DOHH2 (cell line): ENCODE measurements around the gene TFIP11.

Source experiments
- H3F3A ChIP-seq: fragments of 200-600 bp; sonication (generic), shearing (Covaris generic); 2 replicates; pipeline ENCODE4 v1.6.0; 2016; ENCODE audit warnings: antibody characterized with exemption, mild to moderate bottlenecking; ENCODE audit not compliant: control insufficient read depth, insufficient read depth
- H3K27ac ChIP-seq: fragments of 200-600 bp; sonication (generic); 2 replicates; pipeline ENCODE4 v1.5.1; 2014; ENCODE audit warnings: low read depth, mild to moderate bottlenecking, low read length, moderate library complexity
- H3K27me3 ChIP-seq: fragments of 200-600 bp; sonication (generic); 2 replicates; pipeline ENCODE4 v1.6.1; 2014; ENCODE audit warnings: mild to moderate bottlenecking, low read length, mixed read lengths; ENCODE audit not compliant: control insufficient read depth
- H3K36me3 ChIP-seq: fragments of 200-600 bp; sonication (generic); 2 replicates; pipeline ENCODE4 v1.6.1; 2014; ENCODE audit warnings: mild to moderate bottlenecking, low read length, moderate library complexity, mixed read lengths; ENCODE audit not compliant: control insufficient read depth
- H3K4me1 ChIP-seq: fragments of 200-600 bp; sonication (generic); 2 replicates; pipeline ENCODE4 v1.6.1; 2014; ENCODE audit warnings: mild to moderate bottlenecking, low read length, mixed read lengths; ENCODE audit not compliant: control insufficient read depth
- H3K4me2 ChIP-seq: fragments of 200-600 bp; sonication (generic); 2 replicates; pipeline ENCODE4 v1.6.0; 2014; ENCODE audit warnings: mild to moderate bottlenecking, low read length, moderate library complexity
- H3K4me3 ChIP-seq: fragments of 200-600 bp; sonication (generic); 2 replicates; pipeline ENCODE4 v1.5.1; 2014; ENCODE audit warnings: mild to moderate bottlenecking, low read length, mixed read lengths
- H3K79me2 ChIP-seq: fragments of 200-600 bp; sonication (generic); 2 replicates; pipeline ENCODE4 v1.6.1; 2014; ENCODE audit warnings: mild to moderate bottlenecking, low read length, mixed read lengths; ENCODE audit not compliant: control insufficient read depth
- H3K9me2 ChIP-seq: fragments of 200-600 bp; sonication (generic); replicated peaks from 2 replicates; pipeline ENCODE4 v1.6.1; 2014; ENCODE audit warnings: mild to moderate bottlenecking, low read length, mixed read lengths; ENCODE audit not compliant: control insufficient read depth
- H3K9me3 ChIP-seq: fragments of 200-600 bp; sonication (generic); 2 replicates; pipeline ENCODE4 v1.6.1; 2014; ENCODE audit warnings: antibody characterized with exemption, low read length, mixed read lengths; ENCODE audit not compliant: control insufficient read depth, insufficient read depth
- H4K20me1 ChIP-seq: fragments of 200-600 bp; sonication (generic); 2 replicates; pipeline ENCODE4 v1.6.0; 2014; ENCODE audit warnings: low read depth, mild to moderate bottlenecking, antibody characterized with exemption, low read length, moderate library complexity; ENCODE audit not compliant: control insufficient read depth, insufficient read depth
- EZH2phosphoT487 ChIP-seq: fragments of 200-600 bp; sonication (generic); IDR thresholded peaks from 2 replicates; pipeline ENCODE4 v1.6.1; 2017; ENCODE audit warnings: borderline replicate concordance, mild to moderate bottlenecking, antibody characterized with exemption, low read length, moderate library complexity, mixed read lengths
- TF ChIP-seq, protein P1 (sequence below): fragments of 200-600 bp; sonication (generic); IDR thresholded peaks from one replicate; pipeline ENCODE4 v1.5.1; 2014; ENCODE audit warnings: antibody characterized with exemption, mild to moderate bottlenecking, low read depth, low read length; ENCODE audit not compliant: poor library complexity, severe bottlenecking

The TFIP11 gene

DNA sequence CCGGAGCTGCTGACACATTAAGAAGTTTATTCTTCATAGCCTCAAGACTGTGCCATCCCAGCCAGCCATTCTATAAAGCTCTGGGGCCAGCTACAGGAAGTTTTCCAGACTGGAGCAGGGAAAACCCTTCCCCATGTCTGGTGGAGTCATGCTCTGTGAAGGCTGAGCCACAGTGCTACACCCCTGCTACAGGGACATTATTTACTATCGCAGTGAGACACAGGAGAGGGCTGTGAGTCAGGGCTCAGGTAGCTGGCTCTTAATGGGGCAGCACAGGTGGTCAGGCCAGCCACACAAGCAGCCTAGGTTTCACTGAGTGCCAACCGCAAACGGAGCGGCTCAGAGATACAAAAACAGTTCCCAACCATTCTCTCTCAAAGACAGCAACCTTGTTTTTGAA lies 40.8 kb downstream of the TFIP11 start:
- Histone ChIP-seq H3K9me2 (no peaks in the 10 kb centered on the region), H3K27ac (no peak overlapping the region), H4K20me1 (no peaks in the 10 kb centered on the region), H3K4me2 (no peak overlapping the region), H3K4me1 (peaks cover 5% of the 10 kb centered on the region), H3K9me3 (no peaks in the 10 kb centered on the region), H3F3A (no peaks in the 10 kb centered on the region), H3K27me3 (no peaks in the 10 kb centered on the region), H3K4me3 (no peak overlapping the region), H3K79me2 (peaks cover 48% of the 10 kb centered on the region), H3K36me3 (peaks cover 88% of the 10 kb centered on the region)
- TF ChIP-seq, protein P1, sequence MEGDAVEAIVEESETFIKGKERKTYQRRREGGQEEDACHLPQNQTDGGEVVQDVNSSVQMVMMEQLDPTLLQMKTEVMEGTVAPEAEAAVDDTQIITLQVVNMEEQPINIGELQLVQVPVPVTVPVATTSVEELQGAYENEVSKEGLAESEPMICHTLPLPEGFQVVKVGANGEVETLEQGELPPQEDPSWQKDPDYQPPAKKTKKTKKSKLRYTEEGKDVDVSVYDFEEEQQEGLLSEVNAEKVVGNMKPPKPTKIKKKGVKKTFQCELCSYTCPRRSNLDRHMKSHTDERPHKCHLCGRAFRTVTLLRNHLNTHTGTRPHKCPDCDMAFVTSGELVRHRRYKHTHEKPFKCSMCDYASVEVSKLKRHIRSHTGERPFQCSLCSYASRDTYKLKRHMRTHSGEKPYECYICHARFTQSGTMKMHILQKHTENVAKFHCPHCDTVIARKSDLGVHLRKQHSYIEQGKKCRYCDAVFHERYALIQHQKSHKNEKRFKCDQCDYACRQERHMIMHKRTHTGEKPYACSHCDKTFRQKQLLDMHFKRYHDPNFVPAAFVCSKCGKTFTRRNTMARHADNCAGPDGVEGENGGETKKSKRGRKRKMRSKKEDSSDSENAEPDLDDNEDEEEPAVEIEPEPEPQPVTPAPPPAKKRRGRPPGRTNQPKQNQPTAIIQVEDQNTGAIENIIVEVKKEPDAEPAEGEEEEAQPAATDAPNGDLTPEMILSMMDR, result no peak
- no peak for TF ChIP-seq EZH2phosphoT487

DNA sequence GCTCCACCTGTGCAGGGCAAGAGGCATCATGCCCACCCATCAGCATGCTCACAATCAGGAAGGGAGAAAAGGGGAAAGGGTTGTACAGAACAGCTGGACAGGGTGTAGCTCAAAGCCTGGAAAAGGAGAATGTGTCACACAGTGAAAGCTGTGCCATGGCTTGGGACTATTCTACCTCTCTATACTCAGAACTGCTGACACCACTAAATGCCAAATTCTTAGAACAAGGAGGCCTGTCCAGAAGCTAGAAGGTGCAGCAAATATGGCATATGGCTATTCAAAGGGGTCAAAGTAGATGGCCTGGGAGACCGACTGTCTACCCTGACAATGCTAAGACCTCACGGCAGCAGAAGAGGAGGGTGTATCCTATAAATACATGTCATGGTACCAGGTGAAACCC lies 41.5 kb downstream of the TFIP11 start:
- no peaks in the 10 kb centered on the region for H3F3A ChIP-seq
- no peak overlapping the region for H3K4me2 ChIP-seq
- H3K27me3 ChIP-seq, result no peaks in the 10 kb centered on the region
- H3K27ac ChIP-seq, result no peak overlapping the region
- no peak for TF ChIP-seq EZH2phosphoT487
- TF ChIP-seq, protein P1, result no peak
- H3K4me3 ChIP-seq, result no peak overlapping the region
- H4K20me1 ChIP-seq, result no peaks in the 10 kb centered on the region
- no peaks in the 10 kb centered on the region for H3K9me3 ChIP-seq
- peaks cover 90% of the 10 kb centered on the region for H3K36me3 ChIP-seq
- H3K9me2 ChIP-seq, result no peaks in the 10 kb centered on the region
- peaks cover 4% of the 10 kb centered on the region for H3K4me1 ChIP-seq
- peaks cover 48% of the 10 kb centered on the region for H3K79me2 ChIP-seq

DNA sequence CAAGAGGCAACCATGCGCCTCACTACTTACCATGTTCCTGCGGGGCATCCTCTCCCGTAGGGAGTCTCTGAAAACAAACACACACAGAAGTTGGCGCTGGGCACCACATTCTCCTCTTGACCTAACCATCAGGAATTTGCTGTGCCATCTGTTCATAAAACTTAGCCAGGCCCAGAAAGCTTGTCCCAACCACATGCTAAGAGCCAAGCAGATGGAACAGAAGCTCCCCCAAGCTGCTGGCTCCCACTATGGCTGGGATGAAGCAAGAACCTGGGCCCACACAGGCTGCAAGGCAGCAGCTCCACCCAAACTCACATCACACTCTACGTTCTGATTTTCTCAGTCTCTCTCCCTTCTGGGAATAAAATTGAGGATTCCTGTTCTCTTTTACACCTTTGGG lies 46.1 kb downstream of the TFIP11 start:
- Histone ChIP-seq H3K27me3 (no peaks in the 10 kb centered on the region), H3K9me3 (no peaks in the 10 kb centered on the region), H4K20me1 (no peaks in the 10 kb centered on the region), H3K4me2 (no peak overlapping the region), H3K9me2 (no peaks in the 10 kb centered on the region), H3K79me2 (peaks cover 63% of the 10 kb centered on the region), H3K4me3 (no peak overlapping the region), H3F3A (no peaks in the 10 kb centered on the region), H3K4me1 (no peaks in the 10 kb centered on the region), H3K36me3 (peaks cover 93% of the 10 kb centered on the region), H3K27ac (no peak overlapping the region)
- TF ChIP-seq EZH2phosphoT487, result no peak
- TF ChIP-seq, protein P1, result no peak

DNA sequence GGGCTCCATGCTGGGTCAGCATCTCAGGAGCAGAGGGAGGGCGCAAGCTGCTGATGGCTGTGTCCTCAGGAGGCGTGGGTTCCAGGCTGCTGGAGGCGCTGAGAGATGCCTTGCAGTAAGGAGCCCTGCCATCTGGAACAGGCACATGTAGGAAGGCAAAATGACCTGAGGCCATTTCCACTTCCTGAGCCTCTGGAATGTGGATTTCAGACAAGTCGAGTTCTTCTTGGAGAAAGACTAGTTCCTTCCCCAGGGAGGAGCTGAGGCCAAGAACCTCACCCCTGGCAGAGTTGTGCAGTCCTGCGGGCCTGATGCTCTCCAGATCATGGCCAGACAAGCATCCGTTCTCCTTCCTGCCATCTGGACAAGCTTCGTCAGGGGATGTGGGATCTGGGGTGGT lies 48.0 kb downstream of the TFIP11 start:
- Histone ChIP-seq H3K79me2 (peaks cover 82% of the 10 kb centered on the region), H3K36me3 (peaks cover 95% of the 10 kb centered on the region), H3K9me3 (no peaks in the 10 kb centered on the region), H3F3A (no peaks in the 10 kb centered on the region), H3K27ac (no peak overlapping the region), H3K4me1 (no peaks in the 10 kb centered on the region), H3K4me3 (no peak overlapping the region), H3K9me2 (no peaks in the 10 kb centered on the region), H4K20me1 (peaks cover 9% of the 10 kb centered on the region), H3K27me3 (no peaks in the 10 kb centered on the region), H3K4me2 (no peak overlapping the region)
- no peak for TF ChIP-seq EZH2phosphoT487
- TF ChIP-seq, protein P1, result no peak
